H1 (cell line): ENCODE results near the gene MAK. TPM values are rescaled to one million over a fixed set of nuclear protein-coding genes. Genes with fewer than 3 reads are reported as not detected.

Experiments used
- ASH2L ChIP-seq: fragments of 200-600, 300-600 bp; sonication (generic); IDR thresholded peaks from one replicate; pipeline ENCODE4 v1.7.1; 2017; ENCODE audit warnings: low read length
- BACH1 ChIP-seq: IDR thresholded peaks from 2 replicates; pipeline ENCODE4 v1.6.1; 2012; ENCODE audit warnings: low read length, improper control_type of control experiment
- BCL11A ChIP-seq, 2 experiments: IDR thresholded peaks; one replicate each; pipeline ENCODE4 v1.6.1; 2011; ENCODE audit warnings: low read depth in 2 of 2, low read length in 2 of 2, mild to moderate bottlenecking in 2 of 2
- CBX5 ChIP-seq: fragments of 300-800, 300-1000 bp; sonication (generic); IDR thresholded peaks from 2 replicates; pipeline ENCODE4 v1.7.1; 2016; ENCODE audit warnings: antibody characterized with exemption, low read length, low read depth
- CBX8 ChIP-seq: fragments of 300-800, 300-1000 bp; sonication (generic); IDR thresholded peaks from 2 replicates; pipeline ENCODE4 v1.7.1; 2016; ENCODE audit warnings: low read depth, low read length, borderline replicate concordance
- CEBPB ChIP-seq: IDR thresholded peaks from 2 replicates; pipeline ENCODE4 v1.6.1; 2012; ENCODE audit warnings: low read depth, low read length
- CREB1 ChIP-seq: IDR thresholded peaks from 2 replicates; pipeline ENCODE4 v1.6.1; 2012; ENCODE audit warnings: inconsistent platforms
- E2F6 ChIP-seq: IDR thresholded peaks from 2 replicates; pipeline ENCODE4 v1.6.1; 2012; ENCODE audit warnings: inconsistent platforms
- EP300 ChIP-seq, 2 experiments: IDR thresholded peaks; 1 replicate in 1 of 2; 2 replicates in 1 of 2; pipeline ENCODE4 v1.6.1; 2011 to 2012; ENCODE audit warnings: low read depth in 2 of 2, low read length in 2 of 2, mild to moderate bottlenecking in 2 of 2, borderline replicate concordance in 1 of 2, inconsistent platforms in 1 of 2, moderate library complexity in 1 of 2
- HDAC2 ChIP-seq, 2 experiments: fragments of 300-600 bp in 1 of 2; sonication (generic) in 1 of 2; IDR thresholded peaks; 2 replicates each; pipeline ENCODE4 v1.6.1; 2011 to 2012; ENCODE audit warnings: low read depth in 2 of 2, low read length in 2 of 2, mild to moderate bottlenecking in 2 of 2, moderate library complexity in 2 of 2, borderline replicate concordance in 1 of 2, inconsistent platforms in 1 of 2
- HDAC6 ChIP-seq: IDR thresholded peaks from one replicate; pipeline ENCODE4 v1.7.1; 2012; ENCODE audit warnings: low read depth, mild to moderate bottlenecking, inconsistent platforms, low read length, moderate library complexity
- JUN ChIP-seq: IDR thresholded peaks from 2 replicates; pipeline ENCODE4 v1.6.1; 2011; ENCODE audit warnings: low read depth, mild to moderate bottlenecking, improper control_type of control experiment, low read length
- JUND ChIP-seq: IDR thresholded peaks from 2 replicates; pipeline ENCODE4 v1.6.1; 2011; ENCODE audit warnings: mild to moderate bottlenecking, improper control_type of control experiment, low read length
- NRF1 ChIP-seq: IDR thresholded peaks from 2 replicates; pipeline ENCODE4 v1.6.1; 2011; ENCODE audit warnings: mild to moderate bottlenecking, low read depth, low read length, improper control_type of control experiment
- POLR2AphosphoS5 ChIP-seq: IDR thresholded peaks from 2 replicates; pipeline ENCODE4 v1.6.1; 2011; ENCODE audit warnings: low read depth, low read length
- RXRA ChIP-seq: IDR thresholded peaks from 2 replicates; pipeline ENCODE4 v1.6.1; 2011; ENCODE audit warnings: low read depth, mild to moderate bottlenecking, low read length, moderate library complexity; ENCODE audit not compliant: insufficient read depth
- SIX5 ChIP-seq: IDR thresholded peaks from 2 replicates; pipeline ENCODE4 v1.6.1; 2011; ENCODE audit warnings: mild to moderate bottlenecking, low read depth, low read length
- SP1 ChIP-seq: IDR thresholded peaks from 2 replicates; pipeline ENCODE4 v1.6.1; 2011; ENCODE audit warnings: low read depth, low read length
- SP2 ChIP-seq: IDR thresholded peaks from 2 replicates; pipeline ENCODE4 v1.6.1; 2012; ENCODE audit warnings: mild to moderate bottlenecking, low read length, inconsistent platforms
- SP4 ChIP-seq: IDR thresholded peaks from 2 replicates; pipeline ENCODE4 v1.6.1; 2012; ENCODE audit warnings: low read length, inconsistent platforms
- SUZ12 ChIP-seq: fragments of 200-600 bp; sonication (generic); IDR thresholded peaks from 2 replicates; pipeline ENCODE4 v1.6.1; 2012; ENCODE audit warnings: mild to moderate bottlenecking, inconsistent platforms, low read length, moderate library complexity, mixed read lengths
- TBP ChIP-seq: IDR thresholded peaks from 2 replicates; pipeline ENCODE4 v1.6.1; 2011; ENCODE audit warnings: low read depth, low read length, improper control_type of control experiment
- YY1 ChIP-seq: IDR thresholded peaks from 2 replicates; pipeline ENCODE4 v1.6.1; 2011; ENCODE audit warnings: low read depth, mild to moderate bottlenecking, low read length
- ZNF274 ChIP-seq: IDR thresholded peaks from 2 replicates; pipeline ENCODE4 v1.7.0; 2012; ENCODE audit warnings: low read length, borderline replicate concordance; ENCODE audit errors: extremely low read depth
- polyA plus RNA-seq, 7 experiments: library from polyadenylated mRNA; depleted of rRNA in 3 of 7; stranded (reverse) in 5 of 7; unstranded in 2 of 7; fragments of >200 nt in 5 of 7; fragments of 200-250 nt in 2 of 7; gene quantifications; 1 replicate in 5 of 7; 2 replicates in 1 of 7; 4 replicates in 1 of 7; pipeline versions ENCODE4 v1.2.1 to v1.2.3, GENCODE V29; 2011 to 2013; ENCODE audit warnings: missing spikeins in 2 of 7, mixed read lengths in 2 of 7
- total RNA-seq: library from RNA; stranded (reverse); fragmentation: NEBNext Ultra II Directional; extraction: Animal tissue kit (Norgen Biotek cat#: 25700); gene quantifications from 2 replicates; pipeline ENCODE4 v1.2.1, GENCODE V29; 2021

The MAK gene
- total and polyA plus RNA-seq, 2 of the 8 experiments (the other 6 are each of a cell fraction or from before 2014, with no cell fraction given), result 0.08 to 0.37 TPM

GRCh38 chr6:10886691-10887502, 48.6 kb upstream of the MAK start, which contains the start of gene SYCP2L (continued):
- no peak for TF ChIP-seq SP1
- TF ChIP-seq TBP, result 0 out of 2 replicates have a peak, but pooled peaks have one; percentile 16
- peak; percentile 45; the same call in 1 of the 2 replicates for TF ChIP-seq CREB1
- no peak for TF ChIP-seq ZNF274
- no peak for TF ChIP-seq HDAC6
- TF ChIP-seq JUN, result no peak
- peak; percentile 67; the same call in 1 of the 2 replicates for TF ChIP-seq CEBPB
- no peak for TF ChIP-seq CBX8
- no peak for TF ChIP-seq SUZ12
- no peak for TF ChIP-seq BACH1
- TF ChIP-seq EP300 (IDR thresholded peaks at IDR 0.05; ENCODE audit: borderline replicate concordance in 1 of 2, low read depth in 2 of 2, low read length in 2 of 2), result no peak
- peak; percentile 44 for TF ChIP-seq E2F6
- TF ChIP-seq SP2, result no peak
- TF ChIP-seq NRF1, result no peak
- TF ChIP-seq YY1, result no peak
- TF ChIP-seq POLR2AphosphoS5, result no peak; the same call in 1 of the 2 replicates
- TF ChIP-seq SP4, result 0 out of 2 replicates have a peak, but pooled peaks have one; percentile 54
- peak; percentile 87 for TF ChIP-seq ASH2L
- no peak for TF ChIP-seq JUND
- TF ChIP-seq BCL11A (IDR thresholded peaks at IDR 0.05; ENCODE audit: low read depth in 2 of 2, low read length in 2 of 2), result no peak
- TF ChIP-seq HDAC2 (IDR thresholded peaks at IDR 0.05; ENCODE audit: borderline replicate concordance in 1 of 2, low read depth in 2 of 2, low read length in 2 of 2), result no peak
- no peak for TF ChIP-seq SIX5
- no peak for TF ChIP-seq CBX5
- no peak for TF ChIP-seq RXRA
